ENCODE data around the gene PLXDC2.

PLXDC2 gene

DNA sequence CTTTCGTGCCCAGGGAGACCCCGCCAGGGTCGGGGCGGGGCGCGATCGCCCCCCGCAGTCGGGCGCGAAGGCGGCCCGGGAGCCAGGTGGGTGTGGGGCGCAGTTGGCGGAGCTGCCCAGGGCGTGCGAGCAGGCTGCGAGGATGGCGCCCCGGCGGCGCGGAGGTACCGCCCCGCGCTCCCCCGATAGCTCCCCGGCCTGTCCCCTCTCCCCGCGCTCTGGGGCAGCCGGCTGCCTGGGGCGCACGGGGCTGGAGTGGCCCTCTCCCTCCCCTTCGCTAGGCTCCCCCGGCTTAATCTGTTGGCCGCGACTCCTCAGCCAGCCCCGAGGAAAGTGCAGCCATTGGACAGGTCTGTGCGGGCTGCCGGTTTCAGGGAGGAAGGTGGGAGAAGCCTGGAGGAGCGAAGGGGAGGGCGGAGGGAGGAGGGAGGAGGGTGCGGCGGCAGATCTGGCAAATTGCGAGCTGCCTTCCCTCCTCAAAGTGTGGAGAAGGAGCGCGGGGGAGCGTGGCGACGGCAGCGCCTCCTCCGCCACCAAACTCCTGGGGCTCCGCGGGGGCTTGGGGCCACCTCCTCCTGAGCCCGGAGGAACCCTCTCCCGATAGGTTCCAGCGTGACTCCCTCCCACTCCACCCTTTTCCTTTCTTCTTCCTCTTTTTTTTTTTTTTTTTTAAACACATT is 361 bp upstream of the PLXDC2 start:
- no peak for DNase-seq (ENCODE audit: low read depth)

- DNase-seq (ENCODE audit: low read depth) = no peak
These were observed 1.1 kb downstream of the PLXDC2 start for GRCh38 chr10:19817231-19817933.

- no peak for DNase-seq (ENCODE audit: low read depth)
These were observed 2.6 kb downstream of the PLXDC2 start for GRCh38 chr10:19818876-19819275.

- no peak for DNase-seq (ENCODE audit: low read depth)
These were observed 3.3 kb downstream of the PLXDC2 start for GRCh38 chr10:19819419-19820033.

- no peak for DNase-seq (ENCODE audit: low read depth)
These were observed 8.4 kb downstream of the PLXDC2 start for GRCh38 chr10:19824381-19825342.

- no peak for DNase-seq (ENCODE audit: low read depth)
These were observed 9.5 kb downstream of the PLXDC2 start for GRCh38 chr10:19825700-19826099.

DNA sequence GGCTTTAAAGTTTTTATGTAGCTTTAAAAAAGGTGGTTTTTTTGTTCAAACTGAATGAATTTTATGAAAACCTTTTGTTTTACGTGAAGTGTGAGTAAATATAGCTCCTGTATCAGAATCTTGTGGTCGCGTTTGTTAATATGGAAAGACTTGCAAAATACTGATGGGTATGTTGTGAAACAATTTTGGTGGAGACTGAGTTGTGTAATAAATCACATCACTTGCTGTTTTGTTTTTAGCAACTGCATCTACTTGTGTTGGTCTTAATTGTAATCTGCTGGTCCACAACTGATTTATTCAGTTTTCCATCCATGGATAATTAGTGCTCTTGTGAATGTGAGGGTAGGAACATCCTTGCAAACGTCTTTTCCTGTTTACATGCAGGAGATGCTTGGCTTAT is 10.5 kb downstream of the PLXDC2 start:
- no peak for DNase-seq (ENCODE audit: low read depth)

DNA sequence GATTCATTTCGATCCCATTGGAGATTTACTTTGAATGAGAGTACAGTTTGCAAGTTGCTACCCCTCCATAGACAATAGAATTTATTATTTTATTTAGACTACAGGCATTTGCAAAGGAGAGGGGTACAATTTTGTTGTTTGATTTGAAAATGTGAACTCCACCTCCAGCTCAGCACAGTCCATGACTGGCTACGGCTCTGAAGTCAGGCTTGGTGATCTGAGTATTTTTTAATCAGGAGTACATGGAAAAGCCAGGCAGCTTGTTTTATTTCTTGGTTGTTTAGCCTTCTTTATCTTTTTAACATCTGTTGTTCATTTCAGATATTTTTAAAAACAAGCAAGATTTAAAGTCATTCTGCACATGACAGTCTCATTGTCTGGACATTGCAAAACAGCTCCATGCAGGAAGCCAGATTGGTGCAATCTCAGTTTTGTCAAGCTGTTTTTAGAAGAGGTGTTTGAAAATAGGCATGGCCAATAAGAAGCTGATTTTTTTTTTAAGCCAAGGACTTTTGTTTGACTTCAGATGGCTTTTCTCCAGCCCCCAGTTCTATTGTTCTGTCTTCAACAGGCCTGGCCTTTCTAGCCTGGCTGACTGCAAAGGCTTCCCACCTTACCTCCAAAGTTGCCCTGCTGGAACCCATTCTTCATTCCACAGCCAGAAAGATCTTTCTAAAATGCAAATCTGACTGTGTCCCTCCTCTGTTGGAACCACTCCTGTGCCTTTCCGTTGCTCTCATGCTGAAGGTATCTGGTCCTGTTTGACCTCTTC is 12.2 kb downstream of the PLXDC2 start:
- no peak for DNase-seq (ENCODE audit: low read depth)

GRCh38 chr10:19832699-19833098 is 16.5 kb downstream of the PLXDC2 start:
- DNase-seq (ENCODE audit: low read depth) = no peak

- no peak for DNase-seq (ENCODE audit: low read depth)
These were observed 17.1 kb downstream of the PLXDC2 start for GRCh38 chr10:19833170-19833824.

DNA sequence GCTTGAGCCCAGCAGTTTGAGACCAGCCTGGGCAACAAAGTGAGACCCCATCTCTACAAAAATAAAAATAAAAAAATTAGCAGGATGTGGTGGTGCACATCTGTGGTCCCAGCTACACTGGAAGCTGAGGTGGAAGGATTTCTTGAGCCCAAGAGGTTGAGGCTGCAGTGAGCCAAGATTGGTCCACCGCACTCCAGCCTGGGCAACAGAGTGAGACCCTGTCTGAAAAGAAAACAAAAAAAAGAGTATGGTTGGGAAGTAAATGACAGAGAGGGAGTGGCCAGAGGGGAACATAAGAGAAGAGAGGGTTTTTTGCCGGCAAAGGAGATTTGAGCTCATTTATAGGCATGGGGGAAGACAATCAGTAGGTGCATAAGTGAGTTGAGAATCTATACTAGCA is 19.7 kb downstream of the PLXDC2 start:
- DNase-seq (ENCODE audit: low read depth) = no peak

GRCh38 chr10:19839090-19839489 is 22.9 kb downstream of the PLXDC2 start:
- DNase-seq (ENCODE audit: low read depth) = no peak

GRCh38 chr10:19839552-19839951 is 23.3 kb downstream of the PLXDC2 start:
- DNase-seq (ENCODE audit: low read depth) = no peak

DNA sequence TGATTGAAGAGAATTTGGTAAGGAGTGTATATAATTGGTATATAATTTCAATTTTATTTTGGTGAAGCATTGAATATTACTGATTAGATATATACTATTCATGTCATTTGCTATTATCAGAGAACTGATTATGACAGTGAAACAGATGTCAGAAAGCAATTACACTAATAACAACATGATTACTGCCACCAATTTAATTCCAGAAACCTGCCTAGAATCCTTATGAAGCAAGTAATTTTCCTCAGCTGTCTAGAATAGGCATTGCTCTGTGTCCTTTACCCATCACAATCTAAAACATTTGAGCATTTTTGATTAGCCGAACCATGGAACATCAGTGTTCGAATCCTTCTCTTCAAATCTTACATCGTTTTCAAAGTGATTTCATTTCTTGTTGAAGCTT is 24.5 kb downstream of the PLXDC2 start:
- no peak for DNase-seq (ENCODE audit: low read depth)

DNA sequence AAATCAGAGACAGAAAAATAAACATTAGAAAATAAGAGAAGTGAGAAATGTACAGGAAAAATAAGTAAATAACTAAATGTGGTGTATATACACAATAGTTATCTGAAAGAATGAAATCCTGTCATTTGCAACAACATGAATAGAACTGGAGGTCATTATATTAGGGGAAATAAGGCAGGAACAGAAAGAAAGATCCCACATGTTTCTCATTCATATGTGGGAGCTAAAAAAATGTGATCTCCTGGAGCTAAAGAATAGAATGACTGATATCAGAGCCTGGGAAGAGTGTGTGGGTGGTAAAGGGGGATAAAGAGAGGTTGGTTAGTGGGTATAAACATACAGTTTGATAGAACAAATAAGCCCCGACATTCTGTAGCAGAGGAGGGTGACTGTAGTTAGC is 27.3 kb downstream of the PLXDC2 start:
- DNase-seq (ENCODE audit: low read depth) = no peak

- DNase-seq (ENCODE audit: low read depth) = no peak
These were observed 29.5 kb downstream of the PLXDC2 start for GRCh38 chr10:19845503-19846368.

- no peak for DNase-seq (ENCODE audit: low read depth)
These were observed 31.1 kb downstream of the PLXDC2 start for GRCh38 chr10:19847321-19847720.

DNA sequence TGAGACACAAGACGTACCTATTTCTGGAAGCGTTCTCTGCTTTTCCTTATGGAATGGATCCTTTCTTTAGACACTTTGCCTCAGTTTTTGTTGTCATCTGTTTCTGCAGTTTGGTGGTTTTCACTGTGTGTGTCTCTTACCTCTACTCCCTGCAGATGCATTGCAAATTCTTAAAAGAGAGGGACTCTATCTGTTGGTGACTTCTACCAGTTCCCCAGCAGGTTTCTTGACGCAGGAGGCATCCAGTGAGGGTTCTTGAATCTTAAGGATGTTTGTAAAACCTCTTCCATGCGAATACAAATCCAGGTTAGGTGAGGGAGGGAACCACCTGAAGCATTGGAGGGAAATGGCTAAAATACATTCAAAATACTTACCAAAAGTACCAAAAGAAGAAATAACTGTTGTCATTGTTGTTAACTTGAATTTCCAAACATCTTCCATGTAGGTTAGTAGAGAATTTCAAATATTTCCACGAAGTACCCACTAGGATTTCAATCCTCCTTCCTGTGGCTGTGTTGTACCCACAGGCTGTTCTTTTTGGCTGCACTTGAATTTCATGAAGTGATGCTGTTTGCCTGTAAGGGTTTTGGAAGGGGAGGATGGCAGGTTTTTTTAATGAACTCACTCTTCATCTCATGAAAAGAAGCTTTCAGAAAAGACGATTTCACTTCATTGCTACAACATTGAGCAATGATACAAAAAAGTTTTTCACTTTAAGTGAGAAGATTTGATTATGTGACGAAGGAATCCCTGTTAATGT is 32.2 kb downstream of the PLXDC2 start:
- DNase-seq (ENCODE audit: low read depth) = no peak

- DNase-seq (ENCODE audit: low read depth) = no peak
These were observed 37.6 kb downstream of the PLXDC2 start for GRCh38 chr10:19853831-19854230.

All from stimulated activated CD8-positive, alpha-beta memory T cell treated with anti-CD3 and anti-CD28 coated beads, Interleukin-4, amount 100 ng/mL, for 24 hours (primary cell).